Endothelial cell of umbilical vein (primary cell): Measurements from ENCODE around the gene NFATC1. TPM values are rescaled to one million over a fixed set of nuclear protein-coding genes. Genes with fewer than 3 reads are reported as not detected.
A peak's percentile ranks its signal among the peaks of the same experiment; 100 is the strongest.

Experiments
- BruUV-seq: library from RNA; stranded (reverse); fragments of 400-500 nt; replicated peaks from 2 replicates; lab custom pipeline; 2021; lab: Mats Ljungman, UMichigan
- CTCF ChIA-PET: fragments of 300-600, 350-600 bp; sonication (Branson Sonifier 250); formaldehyde crosslinking; loops from one replicate; lab custom pipeline; 2021; ENCODE audit warnings: antibody characterized with exemption, inconsistent platforms; lab: Charles Lee
- POLR2A ChIA-PET: fragments of 300-600, 350-600 bp; sonication (Branson Sonifier 250); formaldehyde crosslinking; loops from one replicate; lab custom pipeline; 2021; ENCODE audit warnings: antibody characterized with exemption, inconsistent platforms; lab: Charles Lee
- DNase-seq: peaks from one replicate; pipeline ENCODE4 v3.0.0-alpha.2; 2011; ENCODE audit warnings: low read depth, low spot score
- FAIRE-seq: peaks from 2 replicates; lab custom pipeline; 2011; peaks lifted over from hg19 to GRCh38; lab: Jason Lieb, UNC
- H2AFZ ChIP-seq: 2 replicates; pipeline ENCODE4 v1.6.0; 2012; ENCODE audit warnings: low read depth, low read length, control low read depth, inconsistent platforms
- H3K27ac ChIP-seq: 2 replicates; pipeline ENCODE4 v1.5.1; 2011; ENCODE audit warnings: low read depth, mild to moderate bottlenecking, control low read depth, low read length, moderate library complexity; ENCODE audit not compliant: insufficient read depth
- H3K27me3 ChIP-seq, 2 experiments: 2 replicates each; pipeline versions ENCODE4 v1.6.0 to v1.6.1; 2011; ENCODE audit warnings: low read length in 2 of 2, mixed read lengths in 1 of 2; ENCODE audit not compliant: control insufficient read depth in 2 of 2, insufficient read depth in 2 of 2
- H3K36me3 ChIP-seq, 2 experiments: 2 replicates in 1 of 2; 3 replicates in 1 of 2; pipeline ENCODE4 v1.5.1; 2011; ENCODE audit warnings: low read length in 2 of 2, mild to moderate bottlenecking in 1 of 2, moderate library complexity in 1 of 2; ENCODE audit not compliant: control insufficient read depth in 2 of 2, insufficient read depth in 2 of 2; ENCODE audit errors: extremely low read depth in 1 of 2
- H3K4me1 ChIP-seq: 3 replicates; pipeline ENCODE4 v1.5.1; 2011; ENCODE audit warnings: mild to moderate bottlenecking, low read length; ENCODE audit not compliant: control insufficient read depth, insufficient read depth; ENCODE audit errors: extremely low read depth
- H3K4me2 ChIP-seq: 2 replicates; pipeline ENCODE4 v1.6.1; 2011; ENCODE audit warnings: low read length, control low read depth, mixed read lengths; ENCODE audit not compliant: insufficient read depth
- H3K4me3 ChIP-seq, 3 experiments: fragments of 200-600 bp in 1 of 3; sonication (generic), shearing (Covaris generic) in 1 of 3; replicated peaks in 1 of 3; 2 replicates each; pipeline ENCODE4 v1.5.1; 2011 to 2016; ENCODE audit warnings: control low read depth in 3 of 3, low read length in 3 of 3, mild to moderate bottlenecking in 2 of 3, inconsistent platforms in 1 of 3, low read depth in 1 of 3, moderate library complexity in 1 of 3; ENCODE audit not compliant: insufficient read depth in 1 of 3
- H3K79me2 ChIP-seq: 2 replicates; pipeline ENCODE4 v1.6.0; 2012; ENCODE audit warnings: low read length, inconsistent platforms; ENCODE audit not compliant: control insufficient read depth, insufficient read depth
- H3K9ac ChIP-seq: replicated peaks from 2 replicates; pipeline ENCODE3; 2011; ENCODE audit warnings: low read length, control low read depth; ENCODE audit not compliant: insufficient read depth; ENCODE audit errors: extremely low read depth
- H3K9me1 ChIP-seq: replicated peaks from 3 replicates; pipeline ENCODE4 v1.6.0; 2011; ENCODE audit warnings: mild to moderate bottlenecking, low read length; ENCODE audit not compliant: control insufficient read depth, insufficient read depth; ENCODE audit errors: extremely low read depth
- H3K9me3 ChIP-seq: replicated peaks from 2 replicates; pipeline ENCODE4 v1.5.1; 2012; ENCODE audit warnings: low read length, inconsistent platforms; ENCODE audit not compliant: control insufficient read depth, insufficient read depth
- H4K20me1 ChIP-seq: replicated peaks from 2 replicates; pipeline ENCODE3; 2011; ENCODE audit warnings: mild to moderate bottlenecking, low read length; ENCODE audit not compliant: control insufficient read depth, insufficient read depth; ENCODE audit errors: extremely low read depth
- EZH2 ChIP-seq: IDR thresholded peaks from 2 replicates; pipeline ENCODE4 v1.6.1; 2012; ENCODE audit warnings: borderline replicate concordance, low read depth, mild to moderate bottlenecking, moderate library complexity, low read length, inconsistent platforms; ENCODE audit not compliant: severe bottlenecking
- FOS ChIP-seq: IDR thresholded peaks from 2 replicates; pipeline ENCODE4 v1.6.1; 2011; ENCODE audit warnings: mild to moderate bottlenecking, low read length, moderate library complexity, borderline replicate concordance; ENCODE audit not compliant: insufficient read depth
- GATA2 ChIP-seq: IDR thresholded peaks from 2 replicates; pipeline ENCODE4 v1.7.0; 2011; ENCODE audit warnings: low read depth, mild to moderate bottlenecking, moderate library complexity, mixed read lengths, low read length; ENCODE audit not compliant: insufficient read length, insufficient read depth
- JUN ChIP-seq: IDR thresholded peaks from 2 replicates; pipeline ENCODE4 v1.6.1; 2011; ENCODE audit warnings: borderline replicate concordance, low read depth; ENCODE audit not compliant: insufficient read length, insufficient read depth
- MYC ChIP-seq: IDR thresholded peaks from one replicate; pipeline ENCODE4 v1.6.1; 2011; ENCODE audit warnings: mild to moderate bottlenecking, low read depth, low read length
- POLR2A ChIP-seq: IDR thresholded peaks from 2 replicates; pipeline ENCODE4 v1.6.1; 2012; ENCODE audit warnings: low read depth, mild to moderate bottlenecking, control low read depth, low read length
- POLR2AphosphoS5 ChIP-seq: IDR thresholded peaks from 2 replicates; pipeline ENCODE4 v1.6.1; 2012; ENCODE audit warnings: low read depth, mild to moderate bottlenecking, control low read depth, low read length, moderate library complexity; ENCODE audit not compliant: insufficient read depth
- dilution Hi-C: fragments of 300-500 bp; cut with MboI; formaldehyde crosslinking; loops from one replicate; pipeline ENCODE4 v1.15.0; 2019; ENCODE audit warnings: low sequenced_read_pairs; ENCODE audit not compliant: extremely low pct_ligation_motif_present
- intact Hi-C: fragments of 100-400 bp; cut with micrococcal nuclease; formaldehyde crosslinking; loops from one replicate; pipeline ENCODE4 v1.10.0; 2022
- polyA plus RNA-seq, 4 experiments: library from polyadenylated mRNA; depleted of rRNA in 3 of 4; stranded (reverse) in 3 of 4; unstranded in 1 of 4; fragments of >200 nt; gene quantifications; 2 replicates each; pipeline versions ENCODE4 v1.2.1 to v1.2.3, GENCODE V29; 2011 to 2012; ENCODE audit warnings: missing spikeins in 1 of 4
- total RNA-seq: library from RNA; stranded (reverse); gene quantifications from 2 replicates; pipeline ENCODE4 v1.2.3, GENCODE V29; 2021
- TF ChIP-seq, protein P1 (sequence below): IDR thresholded peaks from 2 replicates; pipeline ENCODE4 v1.6.1; 2011; ENCODE audit not compliant: insufficient read depth, insufficient read length
- TF ChIP-seq, protein P2 (sequence below), 2 donors: IDR thresholded peaks; 1 replicate in 1 of 2; 2 replicates in 1 of 2; pipeline ENCODE4 v1.5.1; 2011; ENCODE audit warnings: low read length in 2 of 2, mild to moderate bottlenecking in 2 of 2, moderate library complexity in 2 of 2, control low read depth in 1 of 2, inconsistent platforms in 1 of 2, low read depth in 1 of 2; ENCODE audit not compliant: insufficient read depth in 1 of 2; ENCODE audit errors: extremely low read depth in 1 of 2

The NFATC1 gene
- total and polyA plus RNA-seq, 2 donors (not counting 3 experiments of a cell fraction or from before 2014, with no cell fraction given): 11.1 to 30.0 TPM

DNA sequence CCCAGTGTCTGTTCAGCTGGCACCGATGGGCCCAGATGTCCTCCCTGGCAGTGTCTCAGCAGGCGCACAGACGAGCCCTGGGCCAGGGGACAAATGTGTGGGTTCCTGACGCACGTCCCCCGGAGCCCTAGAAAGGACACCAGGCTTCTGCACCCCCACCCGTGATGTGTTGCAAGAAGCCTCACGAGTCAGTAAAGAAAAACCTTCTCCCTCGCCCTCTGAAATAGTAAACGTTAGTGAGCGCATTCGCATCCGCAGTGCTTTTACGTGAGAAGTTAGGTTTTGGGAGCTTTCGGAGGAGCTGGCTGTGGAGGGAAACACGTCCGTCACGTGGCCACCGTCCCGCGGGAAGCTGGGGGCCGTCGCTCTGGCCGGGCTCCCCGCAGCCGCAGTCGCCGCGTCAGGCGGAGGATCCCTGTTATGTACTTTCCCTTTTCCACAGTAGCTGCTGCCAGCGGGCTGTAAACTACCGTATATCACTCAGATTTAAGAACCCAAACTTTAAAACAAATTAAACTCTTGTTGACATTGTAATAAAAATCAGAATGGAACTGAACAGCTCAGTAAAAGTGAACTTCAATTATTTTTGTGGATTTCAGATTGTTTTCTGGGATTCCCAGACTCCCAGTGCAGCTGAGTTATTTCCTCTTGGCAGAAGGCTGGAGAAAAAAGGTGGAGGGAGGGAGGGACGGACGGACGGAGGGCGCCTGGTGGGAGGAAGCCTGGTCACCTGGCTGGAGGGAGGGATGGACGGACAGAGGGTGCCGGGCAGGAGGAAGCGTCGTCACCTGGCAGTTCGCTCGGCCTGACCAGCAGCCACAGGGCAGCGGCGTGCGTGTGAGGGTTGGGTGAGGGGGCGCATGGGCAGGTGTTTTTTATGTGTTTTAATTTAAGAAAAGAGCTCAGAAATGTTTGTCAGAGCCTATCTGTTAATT lies 112.1 kb downstream of the NFATC1 start:
- H4K20me1 ChIP-seq: no peaks in the 10 kb centered on the region
- dilution Hi-C loops: no loop called here
- BruUV-seq: no TSS peak
- H3K27me3 ChIP-seq: no peaks in the 10 kb centered on the region
- H3K4me3 ChIP-seq: peak overlapping the region; percentile 5 to 44 (median 7)
- TF ChIP-seq POLR2AphosphoS5 (no peak), MYC (no peak), JUN (no peak), POLR2A (no peak), GATA2 (no peak), EZH2 (no peak), FOS (peak; percentile 11)
- TF ChIP-seq, protein P1, sequence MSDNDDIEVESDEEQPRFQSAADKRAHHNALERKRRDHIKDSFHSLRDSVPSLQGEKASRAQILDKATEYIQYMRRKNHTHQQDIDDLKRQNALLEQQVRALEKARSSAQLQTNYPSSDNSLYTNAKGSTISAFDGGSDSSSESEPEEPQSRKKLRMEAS: peak; percentile 83
- TF ChIP-seq, protein P2, sequence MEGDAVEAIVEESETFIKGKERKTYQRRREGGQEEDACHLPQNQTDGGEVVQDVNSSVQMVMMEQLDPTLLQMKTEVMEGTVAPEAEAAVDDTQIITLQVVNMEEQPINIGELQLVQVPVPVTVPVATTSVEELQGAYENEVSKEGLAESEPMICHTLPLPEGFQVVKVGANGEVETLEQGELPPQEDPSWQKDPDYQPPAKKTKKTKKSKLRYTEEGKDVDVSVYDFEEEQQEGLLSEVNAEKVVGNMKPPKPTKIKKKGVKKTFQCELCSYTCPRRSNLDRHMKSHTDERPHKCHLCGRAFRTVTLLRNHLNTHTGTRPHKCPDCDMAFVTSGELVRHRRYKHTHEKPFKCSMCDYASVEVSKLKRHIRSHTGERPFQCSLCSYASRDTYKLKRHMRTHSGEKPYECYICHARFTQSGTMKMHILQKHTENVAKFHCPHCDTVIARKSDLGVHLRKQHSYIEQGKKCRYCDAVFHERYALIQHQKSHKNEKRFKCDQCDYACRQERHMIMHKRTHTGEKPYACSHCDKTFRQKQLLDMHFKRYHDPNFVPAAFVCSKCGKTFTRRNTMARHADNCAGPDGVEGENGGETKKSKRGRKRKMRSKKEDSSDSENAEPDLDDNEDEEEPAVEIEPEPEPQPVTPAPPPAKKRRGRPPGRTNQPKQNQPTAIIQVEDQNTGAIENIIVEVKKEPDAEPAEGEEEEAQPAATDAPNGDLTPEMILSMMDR (IDR thresholded peaks at IDR 0.05; ENCODE audit: extremely low read depth in 1 of 2, insufficient read depth in 1 of 2, low read depth in 1 of 2, low read length in 2 of 2): no peak
- H3K9me3 ChIP-seq: no peaks in the 10 kb centered on the region
- H3K36me3 ChIP-seq: peaks cover 0 to 11% of the 10 kb centered on the region in 2 experiments
- H2AFZ ChIP-seq: peak overlapping the region; percentile 19
- H3K4me1 ChIP-seq: peaks cover 31% of the 10 kb centered on the region
- peak overlapping the region; percentile 80 for H3K9ac ChIP-seq
- H3K9me1 ChIP-seq: no peaks in the 10 kb centered on the region
- peak overlapping the region; percentile 81 for H3K4me2 ChIP-seq
- H3K27ac ChIP-seq: peak overlapping the region; percentile 88
- intact Hi-C loops: loop anchor here (1.0 kb wide), 5 partner anchors 18 to 112 kb away; no protein-coding TSS in a partner anchor
- DNase-seq (peak; percentile 92), FAIRE-seq (peak; percentile 88)
- H3K79me2 ChIP-seq: no peaks in the 10 kb centered on the region
- CTCF ChIA-PET: interaction anchor here (0.6 to 2.9 kb wide), 14 partner anchors 9 to 129 kb away, joined by 3 to 32 read pairs (median 5); partner anchors contain the start of gene NFATC1
- POLR2A ChIA-PET: interaction anchor here (0.6 to 2.4 kb wide), 8 partner anchors 23 to 114 kb away, joined by 3 to 10 read pairs (median 3); partner anchors contain the start of gene NFATC1
